Endodermal cell (in vitro differentiated cells): ENCODE measurements around the gene LECT2. TPM values are rescaled to one million over a fixed set of nuclear protein-coding genes. Genes with fewer than 3 reads are reported as not detected.

Source experiments
- DNase-seq: peaks from one replicate; pipeline ENCODE4 v3.0.0-alpha.2; 2017
- H3K27ac ChIP-seq: 2 replicates; pipeline ENCODE4 v1.5.1; 2013; ENCODE audit warnings: mild to moderate bottlenecking, low read depth, low read length, moderate library complexity
- H3K27me3 ChIP-seq: 2 replicates; pipeline ENCODE4 v1.6.1; 2013; ENCODE audit warnings: mild to moderate bottlenecking, low read length, moderate library complexity; ENCODE audit not compliant: insufficient read depth, control insufficient read depth, poor library complexity, severe bottlenecking
- H3K36me3 ChIP-seq: 2 replicates; pipeline ENCODE4 v1.7.0; 2013; ENCODE audit warnings: mild to moderate bottlenecking, low read length, moderate library complexity; ENCODE audit not compliant: control insufficient read depth, insufficient read depth
- H3K4me1 ChIP-seq: one replicate; pipeline ENCODE4 v1.7.0; 2013; ENCODE audit warnings: low read length; ENCODE audit not compliant: control insufficient read depth, insufficient read depth
- H3K4me3 ChIP-seq: 2 replicates; pipeline ENCODE4 v1.5.1; 2013; ENCODE audit warnings: mild to moderate bottlenecking, low read length, moderate library complexity
- H3K9ac ChIP-seq: 2 replicates; pipeline ENCODE4 v1.6.1; 2013; ENCODE audit warnings: mild to moderate bottlenecking, low read length, moderate library complexity; ENCODE audit not compliant: poor library complexity, severe bottlenecking; ENCODE audit errors: extremely low read depth
- H3K9me3 ChIP-seq: 2 replicates; pipeline ENCODE4 v1.6.1; 2013; ENCODE audit warnings: mild to moderate bottlenecking, low read length, moderate library complexity; ENCODE audit not compliant: control insufficient read depth
- H3K27ac Mint-ChIP-seq: 2 replicates; pipeline ENCODE4 v1.8.0; 2020; ENCODE audit warnings: mixed read lengths
- H3K27me3 Mint-ChIP-seq: 2 replicates; pipeline ENCODE4 v1.8.0; 2021; ENCODE audit warnings: mild to moderate bottlenecking, mixed read lengths; ENCODE audit not compliant: insufficient read depth
- H3K36me3 Mint-ChIP-seq: 2 replicates; pipeline ENCODE4 v1.8.0; 2020; ENCODE audit warnings: low read depth, mixed read lengths
- H3K4me1 Mint-ChIP-seq: 2 replicates; pipeline ENCODE4 v1.8.0; 2020; ENCODE audit warnings: mixed read lengths
- H3K4me3 Mint-ChIP-seq: 2 replicates; pipeline ENCODE4 v1.8.0; 2020; ENCODE audit warnings: mild to moderate bottlenecking, moderate library complexity, mixed read lengths
- H3K9me3 Mint-ChIP-seq: 2 replicates; pipeline ENCODE4 v1.8.0; 2020; ENCODE audit warnings: mild to moderate bottlenecking, mixed read lengths
- CTCF ChIP-seq: fragments of 200-600 bp; sonication (generic); conservative IDR thresholded peaks from 2 replicates; pipeline ENCODE4 v1.5.0; 2021; ENCODE audit warnings: antibody characterized with exemption, mild to moderate bottlenecking
- WGBS, 2 experiments: methylation state at CpG; one replicate each; pipeline versions ENCODE4 v1.1.5 to v1.1.7; 2013; ENCODE audit warnings: missing lambda C conversion rate in 2 of 2, mixed read lengths in 1 of 2; ENCODE audit not compliant: insufficient coverage in 1 of 2, insufficient read length in 1 of 2; 5-methylcytosine and 5-hydroxymethylcytosine counted together
- total RNA-seq, 2 donors: library from RNA; stranded (reverse); fragmentation: NEBNext Ultra II Directional in 1 of 2; extraction: Animal tissue kit (Norgen Biotek cat#: 25700) in 1 of 2; gene quantifications; 2 replicates in 1 of 2; 3 replicates in 1 of 2; pipeline ENCODE4 v1.2.1, GENCODE V29; 2021

LECT2 gene
- total RNA-seq, 2 donors from 2014 or later = not detected

- no peaks in the 10 kb centered on the region for H3K9me3 Mint-ChIP-seq
- Histone ChIP-seq H3K4me3 (no peak overlapping the region), H3K9me3 (no peaks in the 10 kb centered on the region), H3K36me3 (no peaks in the 10 kb centered on the region), H3K4me1 (peaks cover 8% of the 10 kb centered on the region), H3K27me3 (no peaks in the 10 kb centered on the region), H3K27ac (no peak overlapping the region), H3K9ac (no peak overlapping the region)
- DNase-seq = no peak
- 93 to 94% methylated on average over 7 of the region's 7 CpGs for WGBS, 2 experiments
- no peaks in the 10 kb centered on the region for H3K36me3 Mint-ChIP-seq
- H3K4me3 Mint-ChIP-seq = no peak overlapping the region
- TF ChIP-seq CTCF = no peak
- no peak overlapping the region for H3K27ac Mint-ChIP-seq
- peaks cover 5% of the 10 kb centered on the region for H3K27me3 Mint-ChIP-seq
- H3K4me1 Mint-ChIP-seq = peaks cover 13% of the 10 kb centered on the region
Measured at GRCh38 chr5:135976216-135976615, 21.4 kb upstream of the LECT2 start.

- Mint-ChIP-seq H3K4me3 (no peak overlapping the region), H3K9me3 (no peaks in the 10 kb centered on the region), H3K36me3 (no peaks in the 10 kb centered on the region), H3K27ac (no peak overlapping the region), H3K27me3 (peaks cover 4% of the 10 kb centered on the region), H3K4me1 (peaks cover 13% of the 10 kb centered on the region)
- DNase-seq = no peak
- no peak overlapping the region for H3K27ac ChIP-seq
- H3K9ac ChIP-seq = no peak overlapping the region
- H3K4me3 ChIP-seq = no peak overlapping the region
- H3K36me3 ChIP-seq = no peaks in the 10 kb centered on the region
- H3K27me3 ChIP-seq = no peaks in the 10 kb centered on the region
- 97 to 100% methylated on average over 1 to 4 of the region's 4 CpGs for WGBS, 2 experiments
- TF ChIP-seq CTCF = no peak
- H3K4me1 ChIP-seq = peaks cover 8% of the 10 kb centered on the region
- no peaks in the 10 kb centered on the region for H3K9me3 ChIP-seq
Measured at GRCh38 chr5:135975122-135975521, 20.3 kb upstream of the LECT2 start.

GRCh38 chr5:135974021-135974600, 19.3 kb upstream of the LECT2 start:
- H3K9me3 Mint-ChIP-seq = no peaks in the 10 kb centered on the region

More at GRCh38 chr5:135974021-135974600, 19.3 kb upstream of the LECT2 start:
- no peak for TF ChIP-seq CTCF
- H3K27ac ChIP-seq = no peak overlapping the region
- Mint-ChIP-seq H3K4me3 (no peak overlapping the region), H3K27ac (no peak overlapping the region), H3K36me3 (no peaks in the 10 kb centered on the region), H3K27me3 (peaks cover 4% of the 10 kb centered on the region), H3K4me1 (peaks cover 13% of the 10 kb centered on the region)
- no peak overlapping the region for H3K4me3 ChIP-seq
- H3K4me1 ChIP-seq = peaks cover 8% of the 10 kb centered on the region
- no peak overlapping the region for H3K9ac ChIP-seq
- H3K36me3 ChIP-seq = no peaks in the 10 kb centered on the region
- H3K9me3 ChIP-seq = no peaks in the 10 kb centered on the region
- H3K27me3 ChIP-seq = no peaks in the 10 kb centered on the region
- no peak for DNase-seq
